COLO829 (cell line): ENCODE data around the gene HOXC5.

Experiments used
- DNase-seq: peaks from one replicate; pipeline ENCODE4 v3.0.0; 2012; ENCODE audit warnings: low spot score

The HOXC5 gene

GRCh38 chr12:54032627-54033100 lies at the start of gene HOXC5:
TSS of gene HOXC5 (plus strand) at chr12:54033050. CDS start at chr12:54033123, 73 bp downstream.
- DNase-seq = peak; percentile 85

- no peak for DNase-seq
These were observed 49.3 kb upstream of the HOXC5 start for GRCh38 chr12:53983568-53983949.

- DNase-seq = no peak
These were observed 48.8 kb upstream of the HOXC5 start for GRCh38 chr12:53983950-53984572.

GRCh38 chr12:53984901-53985691 lies 47.8 kb upstream of the HOXC5 start, which contains the start of gene HOXC10:
TSS of gene HOXC10 (plus strand) at chr12:53985146. CDS start at chr12:53985260, 114 bp downstream.
- DNase-seq = peak; percentile 93

- DNase-seq = no peak
These were observed 47.2 kb upstream of the HOXC5 start for GRCh38 chr12:53985692-53985993.

- DNase-seq = no peak
These were observed 46.7 kb upstream of the HOXC5 start for GRCh38 chr12:53985994-53986685.

- no peak for DNase-seq
These were observed 46.0 kb upstream of the HOXC5 start for GRCh38 chr12:53986686-53987483.

- no peak for DNase-seq
These were observed 45.0 kb upstream of the HOXC5 start for GRCh38 chr12:53987787-53988230.

- no peak for DNase-seq
These were observed 44.2 kb upstream of the HOXC5 start for GRCh38 chr12:53988541-53989226.

GRCh38 chr12:53989227-53990113 lies 43.4 kb upstream of the HOXC5 start:
- peak; percentile 45 for DNase-seq

- DNase-seq = no peak
These were observed 42.4 kb upstream of the HOXC5 start for GRCh38 chr12:53990311-53991076.

- DNase-seq = no peak
These were observed 41.8 kb upstream of the HOXC5 start for GRCh38 chr12:53991077-53991460.

GRCh38 chr12:53992377-53992889 lies 40.4 kb upstream of the HOXC5 start:
- DNase-seq = no peak

- no peak for DNase-seq
These were observed 39.5 kb upstream of the HOXC5 start for GRCh38 chr12:53993162-53994008.

- no peak for DNase-seq
These were observed 38.9 kb upstream of the HOXC5 start for GRCh38 chr12:53994009-53994263.

GRCh38 chr12:53994264-53995001 lies 38.4 kb upstream of the HOXC5 start:
- no peak for DNase-seq

GRCh38 chr12:53995002-53995377 lies 37.9 kb upstream of the HOXC5 start:
- DNase-seq = no peak
